Adipocyte (in vitro differentiated cells): ENCODE results near the gene ENTHD1.
"Not testable (repeated sequence)": the region's sequence is repeated elsewhere in the genome, so short reads cannot be mapped to it uniquely, and the experiment has no call there.

Experiments
- DNase-seq: peaks from one replicate; pipeline ENCODE4 v3.0.0-alpha.2; 2015; ENCODE audit warnings: low read depth
- H3K27me3 ChIP-seq: replicated peaks from 2 replicates; pipeline ENCODE4 v1.7.0; 2013; ENCODE audit warnings: mild to moderate bottlenecking, low read length, moderate library complexity; ENCODE audit not compliant: control insufficient read depth, insufficient read depth
- H3K36me3 ChIP-seq: 2 replicates; pipeline ENCODE4 v1.7.0; 2013; ENCODE audit warnings: low read length, mild to moderate bottlenecking, moderate library complexity; ENCODE audit not compliant: control insufficient read depth, insufficient read depth, severe bottlenecking
- H3K4me1 ChIP-seq: 2 replicates; pipeline ENCODE4 v1.7.0; 2013; ENCODE audit warnings: mild to moderate bottlenecking, low read length, moderate library complexity; ENCODE audit not compliant: control insufficient read depth, insufficient read depth
- H3K4me3 ChIP-seq: 2 replicates; pipeline ENCODE4 v1.7.0; 2013; ENCODE audit warnings: mild to moderate bottlenecking, low read length, moderate library complexity
- H3K9ac ChIP-seq: 2 replicates; pipeline ENCODE4 v1.7.0; 2013; ENCODE audit warnings: mild to moderate bottlenecking, low read length, moderate library complexity
- H3K9me3 ChIP-seq: 2 replicates; pipeline ENCODE4 v1.7.0; 2013; ENCODE audit warnings: mild to moderate bottlenecking, low read length, moderate library complexity; ENCODE audit not compliant: control insufficient read depth

Gene ENTHD1

DNA sequence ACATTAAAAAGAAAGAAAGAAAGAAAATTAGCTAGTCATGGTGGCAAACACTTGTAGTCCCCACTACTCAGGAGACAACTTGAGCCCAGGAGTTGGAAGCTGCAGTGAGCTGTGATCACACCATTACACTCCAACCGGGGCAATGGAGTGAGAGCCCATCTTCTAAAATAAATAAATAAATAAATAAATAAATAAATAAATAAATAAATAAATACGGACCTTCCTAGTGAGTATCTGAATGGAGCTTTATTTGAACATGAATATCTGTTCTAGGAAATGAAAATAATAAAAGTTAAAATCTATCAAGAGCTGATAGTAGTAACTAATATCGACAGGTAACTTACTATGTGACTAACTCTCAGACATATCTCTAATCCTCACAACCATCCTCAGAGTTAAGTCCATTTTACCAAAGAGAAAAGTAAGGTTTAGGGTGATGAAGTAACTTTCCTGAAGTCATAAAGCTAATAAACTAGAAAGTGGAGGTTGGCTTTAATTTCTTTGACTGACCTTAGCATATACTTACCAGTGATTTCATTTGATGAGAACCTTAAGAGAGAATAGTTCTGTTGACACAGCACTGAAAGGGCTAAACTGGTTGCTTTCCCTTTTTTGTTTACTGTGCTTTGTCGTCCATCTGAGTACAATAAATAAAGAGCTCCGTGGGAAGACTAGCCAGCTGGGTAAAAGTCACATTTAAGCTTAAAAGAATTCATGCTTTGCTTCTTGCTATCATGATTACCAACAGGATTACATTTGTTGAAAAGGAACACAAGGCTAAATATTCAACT, 22.4 kb downstream of the ENTHD1 start:
- no peak overlapping the region for H3K9ac ChIP-seq
- no peaks in the 10 kb centered on the region for H3K36me3 ChIP-seq
- H3K4me1 ChIP-seq, result peaks cover 4% of the 10 kb centered on the region
- peaks cover 3% of the 10 kb centered on the region for H3K27me3 ChIP-seq
- no peaks in the 10 kb centered on the region for H3K9me3 ChIP-seq
- H3K4me3 ChIP-seq, result no peak overlapping the region
- no peak for DNase-seq

DNA sequence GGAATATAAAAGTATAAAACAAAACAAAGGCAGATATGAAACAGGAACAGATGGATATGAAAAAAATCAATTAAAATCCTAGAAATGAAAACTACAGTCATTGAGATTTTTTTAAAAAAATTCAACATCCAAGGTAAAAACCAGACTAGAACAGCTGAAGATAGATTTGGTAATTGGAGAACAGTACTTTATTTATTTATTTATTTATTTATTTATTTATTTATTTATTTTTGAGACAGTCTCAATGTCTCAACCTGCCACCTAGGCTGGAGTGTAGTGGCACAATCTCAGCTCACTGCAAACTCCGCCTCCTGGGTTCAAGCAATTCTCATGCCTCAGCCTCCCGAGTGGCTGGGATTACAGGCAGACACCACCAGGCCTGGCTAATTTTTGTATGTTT, 23.8 kb downstream of the ENTHD1 start:
- not testable (repeated sequence) for DNase-seq, H3K36me3 ChIP-seq, H3K9ac ChIP-seq, H3K4me3 ChIP-seq, H3K27me3 ChIP-seq, H3K4me1 ChIP-seq, H3K9me3 ChIP-seq

DNA sequence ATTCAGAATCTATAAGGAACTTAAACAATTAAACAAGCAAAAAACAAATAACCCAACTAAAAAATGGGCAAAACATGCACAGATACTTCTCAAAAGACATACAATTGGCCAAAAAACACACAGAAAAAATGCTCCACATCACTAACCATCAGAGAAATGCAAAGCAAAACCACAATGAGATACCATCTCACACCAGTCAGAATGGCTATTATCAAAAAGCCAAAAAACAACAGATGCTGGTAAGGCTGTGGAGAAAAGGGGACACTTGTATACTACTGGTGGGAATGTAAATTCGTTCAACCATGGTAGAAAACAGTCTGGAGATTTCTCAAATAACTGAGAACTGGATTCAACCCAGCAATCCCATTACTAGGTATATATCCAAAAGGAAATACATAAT, 24.8 kb downstream of the ENTHD1 start:
- H3K36me3 ChIP-seq, result no peaks in the 10 kb centered on the region
- peaks cover 9% of the 10 kb centered on the region for H3K27me3 ChIP-seq
- H3K9ac ChIP-seq, result no peak overlapping the region
- no peak overlapping the region for H3K4me3 ChIP-seq
- DNase-seq, result no peak
- H3K4me1 ChIP-seq, result peaks cover 8% of the 10 kb centered on the region
- H3K9me3 ChIP-seq, result no peaks in the 10 kb centered on the region

DNA sequence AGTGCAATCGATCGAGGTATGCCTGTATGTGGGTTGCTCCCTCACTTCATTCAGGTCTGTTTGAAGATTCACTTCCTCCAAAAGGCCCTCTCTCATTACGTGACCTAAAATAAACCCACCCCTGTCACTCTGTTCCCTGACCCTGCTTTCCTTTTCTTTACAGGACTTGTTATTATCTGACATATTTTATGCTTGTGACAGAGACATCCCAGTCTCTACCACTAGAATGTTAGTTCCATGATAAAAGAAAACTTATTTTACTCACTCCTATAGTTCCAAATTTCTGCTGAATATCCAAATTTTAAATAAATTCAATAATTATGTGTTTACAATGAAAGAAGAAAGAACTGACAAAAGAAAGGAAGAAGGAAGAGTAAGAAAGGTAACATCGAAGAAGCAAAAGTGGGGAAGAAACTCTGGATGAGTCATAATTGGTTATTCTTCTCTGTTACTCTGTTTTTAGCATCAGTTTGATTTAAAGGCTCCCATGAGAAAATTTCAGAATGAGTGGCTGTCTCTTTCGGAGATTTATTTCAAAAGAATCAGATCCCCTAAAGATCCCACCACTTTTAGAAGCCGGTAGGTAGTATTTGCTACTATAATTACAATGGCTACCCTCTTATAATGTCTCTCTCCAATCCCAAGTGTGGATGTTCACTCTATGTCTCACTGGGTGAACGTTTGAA, 33.5 kb downstream of the ENTHD1 start:
- no peaks in the 10 kb centered on the region for H3K9me3 ChIP-seq
- peaks cover 15% of the 10 kb centered on the region for H3K27me3 ChIP-seq
- H3K9ac ChIP-seq, result no peak overlapping the region
- H3K36me3 ChIP-seq, result no peaks in the 10 kb centered on the region
- H3K4me1 ChIP-seq, result no peaks in the 10 kb centered on the region
- no peak for DNase-seq
- no peak overlapping the region for H3K4me3 ChIP-seq

DNA sequence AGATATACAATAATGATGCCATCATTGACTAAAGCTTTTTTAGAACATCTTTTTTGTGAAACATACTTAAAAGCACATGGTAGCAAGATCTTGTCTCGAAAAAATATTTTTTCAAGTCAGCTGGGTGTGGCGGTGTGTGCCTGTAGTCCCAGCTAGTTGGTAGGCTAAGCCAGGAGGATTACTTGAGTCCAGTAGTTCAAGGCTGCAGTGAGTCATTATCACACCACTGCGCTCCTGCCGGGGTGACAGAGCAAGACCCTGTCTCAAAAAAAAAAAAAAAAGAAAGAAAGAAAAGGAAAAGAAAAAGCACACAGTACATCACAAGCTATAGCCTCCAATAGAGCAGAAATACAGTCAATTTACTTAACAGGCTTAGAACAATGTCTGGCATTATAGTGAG, 37.0 kb downstream of the ENTHD1 start:
- no peak overlapping the region for H3K4me3 ChIP-seq
- no peak for DNase-seq

DNA sequence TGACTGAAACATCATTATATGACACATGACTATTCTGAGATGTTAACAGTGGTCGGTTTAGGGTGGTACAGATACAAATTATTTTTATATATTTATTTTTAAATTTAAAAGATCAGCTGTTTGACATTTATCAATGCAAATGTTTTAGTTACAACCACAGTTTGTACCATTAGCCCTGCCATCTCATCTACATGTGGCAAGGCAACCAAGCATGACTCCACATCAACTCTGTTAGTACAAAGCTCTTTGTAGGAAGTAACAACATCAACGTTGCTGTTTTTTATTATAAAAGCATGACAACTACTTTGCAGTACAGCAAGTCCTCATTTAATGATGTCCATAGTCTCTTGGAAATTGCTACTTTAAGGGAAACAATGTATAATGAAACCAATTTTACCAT, 40.8 kb downstream of the ENTHD1 start:
- Histone ChIP-seq H3K4me3 (no peak overlapping the region), H3K9me3 (no peaks in the 10 kb centered on the region), H3K4me1 (no peaks in the 10 kb centered on the region), H3K9ac (no peak overlapping the region), H3K36me3 (no peaks in the 10 kb centered on the region), H3K27me3 (no peaks in the 10 kb centered on the region)
- DNase-seq, result no peak

More for the DNA sequence above, 37.0 kb downstream of the ENTHD1 start:
- Histone ChIP-seq H3K27me3 (peaks cover 5% of the 10 kb centered on the region), H3K9me3 (no peaks in the 10 kb centered on the region), H3K4me1 (no peaks in the 10 kb centered on the region), H3K36me3 (no peaks in the 10 kb centered on the region), H3K9ac (no peak overlapping the region)

DNA sequence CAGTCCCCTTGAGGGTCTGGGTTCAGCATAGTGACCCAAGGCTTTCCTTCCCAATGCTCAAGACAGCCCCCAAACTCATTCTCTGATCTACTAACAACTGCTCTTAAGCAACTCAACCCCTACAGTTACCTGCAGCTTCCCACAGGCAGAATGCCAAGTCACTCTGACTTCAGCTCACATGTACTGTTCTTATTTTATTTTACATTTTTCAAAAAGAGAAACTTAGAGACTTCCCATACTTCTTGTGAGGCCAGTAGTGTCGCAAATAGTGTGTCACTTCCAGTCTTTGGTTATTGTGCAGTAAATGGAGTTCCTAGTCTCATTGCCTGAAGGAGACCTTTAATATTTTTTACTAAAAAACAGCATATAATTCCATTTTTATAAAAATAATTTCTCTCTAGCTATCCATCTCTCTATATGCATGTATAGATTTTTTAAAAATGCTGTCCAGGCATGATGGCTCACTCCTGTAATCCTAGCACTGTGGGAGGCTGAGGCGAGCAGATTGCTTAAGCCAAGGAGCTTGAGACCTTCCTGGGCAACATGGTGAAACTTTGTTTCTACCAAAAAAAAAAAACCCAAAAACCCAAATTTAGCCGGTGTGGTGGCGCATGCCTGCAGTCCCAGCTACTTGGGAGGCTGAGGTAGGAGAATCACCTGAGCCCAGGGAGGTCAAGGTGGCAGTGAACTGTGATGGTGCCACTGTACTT, 41.8 kb downstream of the ENTHD1 start:
- no peaks in the 10 kb centered on the region for H3K27me3 ChIP-seq
- no peak overlapping the region for H3K9ac ChIP-seq
- no peaks in the 10 kb centered on the region for H3K9me3 ChIP-seq
- DNase-seq, result no peak
- no peak overlapping the region for H3K4me3 ChIP-seq
- H3K36me3 ChIP-seq, result no peaks in the 10 kb centered on the region
- no peaks in the 10 kb centered on the region for H3K4me1 ChIP-seq

DNA sequence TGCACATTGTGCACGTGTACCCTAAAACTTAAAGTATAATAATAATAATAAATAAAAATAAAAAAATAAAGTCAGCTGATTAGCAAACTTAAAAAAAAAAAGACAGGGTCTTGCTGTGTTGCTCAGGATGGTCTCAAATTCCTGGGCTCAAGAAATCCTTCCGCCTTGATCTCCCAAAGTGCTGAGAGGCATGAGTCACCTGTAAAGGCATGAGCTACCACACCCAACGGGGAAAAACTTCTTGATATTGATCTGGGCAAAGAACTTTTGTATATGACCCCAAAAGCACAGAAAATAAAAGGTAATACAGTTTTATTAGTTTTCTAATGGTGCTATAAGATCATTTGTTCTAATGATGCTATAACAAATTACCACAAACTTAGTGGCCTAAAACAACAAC, 46.1 kb downstream of the ENTHD1 start:
- DNase-seq, result no peak
- Histone ChIP-seq H3K4me1 (no peaks in the 10 kb centered on the region), H3K9ac (no peak overlapping the region), H3K9me3 (no peaks in the 10 kb centered on the region), H3K4me3 (no peak overlapping the region), H3K36me3 (no peaks in the 10 kb centered on the region), H3K27me3 (peaks cover 4% of the 10 kb centered on the region)

DNA sequence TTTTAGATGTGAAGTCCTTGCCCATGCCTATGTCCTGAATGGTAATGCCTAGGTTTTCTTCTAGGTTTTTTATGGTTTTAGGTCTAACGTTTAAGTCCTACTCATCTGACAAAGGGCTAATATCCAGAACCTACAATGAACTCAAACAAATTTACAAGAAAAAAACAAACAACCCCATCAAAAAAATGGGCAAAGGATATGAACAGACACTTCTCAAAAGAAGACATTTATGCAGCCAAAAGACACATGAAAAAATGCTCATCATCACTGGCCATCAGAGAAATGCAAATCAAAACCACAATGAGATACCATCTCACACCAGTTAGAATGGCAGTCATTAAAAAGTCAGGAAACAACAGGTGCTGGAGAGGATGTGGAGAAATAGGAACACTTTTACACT, 47.0 kb downstream of the ENTHD1 start:
- not testable (repeated sequence) for H3K9ac ChIP-seq, DNase-seq, H3K27me3 ChIP-seq, H3K4me1 ChIP-seq, H3K36me3 ChIP-seq, H3K9me3 ChIP-seq, H3K4me3 ChIP-seq

DNA sequence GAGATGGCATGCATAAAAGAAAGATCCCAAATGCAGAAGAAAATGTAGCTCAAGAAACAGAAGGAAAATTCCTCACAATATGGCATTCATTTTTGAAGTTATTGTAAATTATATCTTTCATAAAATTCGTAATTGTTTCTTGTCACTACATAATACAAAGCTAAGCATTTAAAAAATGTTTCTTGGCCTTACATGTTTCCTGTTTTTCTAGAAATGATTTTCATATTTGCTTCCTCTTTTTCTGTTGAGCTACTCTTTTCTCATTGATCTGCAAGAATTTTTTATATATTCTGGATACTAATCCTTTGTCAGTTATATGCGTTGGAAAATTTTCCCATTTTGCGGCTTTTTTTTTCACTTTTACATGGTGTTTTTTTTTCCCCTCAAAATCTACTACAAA, 48.0 kb downstream of the ENTHD1 start:
- Histone ChIP-seq H3K27me3 (peaks cover 4% of the 10 kb centered on the region), H3K9me3 (no peaks in the 10 kb centered on the region), H3K4me3 (no peak overlapping the region), H3K36me3 (no peaks in the 10 kb centered on the region), H3K4me1 (no peaks in the 10 kb centered on the region), H3K9ac (no peak overlapping the region)
- no peak for DNase-seq

DNA sequence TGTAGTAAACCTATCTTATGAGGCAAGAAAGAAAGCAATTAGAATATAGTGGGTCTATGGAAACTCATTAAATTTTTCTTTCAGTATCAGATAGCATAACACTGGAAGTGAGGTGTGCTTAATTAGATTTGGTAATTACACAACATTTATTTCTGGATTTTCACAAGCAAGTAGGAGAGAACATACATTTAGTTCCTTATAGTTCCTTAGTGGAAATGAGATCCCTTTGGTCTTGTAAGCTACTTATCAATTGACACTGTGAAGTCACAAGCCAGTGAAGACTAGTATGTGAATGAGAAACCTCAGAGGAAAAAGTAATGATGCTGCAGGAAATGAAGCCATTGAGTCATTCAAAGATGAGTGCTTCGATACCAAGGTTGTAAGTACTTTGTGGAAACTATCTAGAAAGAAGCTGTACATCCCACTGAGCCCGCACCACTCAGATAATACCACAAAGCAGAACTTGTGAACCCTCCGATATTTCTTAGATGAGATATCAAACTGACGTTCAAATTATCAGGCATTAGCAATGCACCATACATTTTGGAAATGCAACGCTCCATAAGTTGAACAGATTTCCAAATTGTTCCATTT, 53.5 kb downstream of the ENTHD1 start:
- H3K9ac ChIP-seq, result no peak overlapping the region
- no peaks in the 10 kb centered on the region for H3K4me1 ChIP-seq
- H3K36me3 ChIP-seq, result no peaks in the 10 kb centered on the region
- H3K27me3 ChIP-seq, result peaks cover 4% of the 10 kb centered on the region
- H3K9me3 ChIP-seq, result no peaks in the 10 kb centered on the region
- no peak overlapping the region for H3K4me3 ChIP-seq
- no peak for DNase-seq
